Stimulated activated CD8-positive, alpha-beta memory T cell treated with anti-CD3 and anti-CD28 coated beads, Interleukin-2, amount 100 ng/mL, for 48 hours (primary cell): ENCODE results near the gene FAAH.

ENCODE experiments used
- DNase-seq, 2 donors: peaks; one replicate each; pipeline ENCODE4 v3.0.0-alpha.2; 2020; ENCODE audit warnings: low read depth in 2 of 2

Gene FAAH

GRCh38 chr1:46422261-46422871, 28.2 kb downstream of the FAAH start:
- no peak for DNase-seq

- DNase-seq = no peak
Measured at GRCh38 chr1:46423574-46424240, 29.6 kb downstream of the FAAH start.

GRCh38 chr1:46424730-46425129, 30.6 kb downstream of the FAAH start:
- no peak for DNase-seq

- no peak for DNase-seq
Measured at GRCh38 chr1:46425726-46426125, 31.6 kb downstream of the FAAH start.

DNA sequence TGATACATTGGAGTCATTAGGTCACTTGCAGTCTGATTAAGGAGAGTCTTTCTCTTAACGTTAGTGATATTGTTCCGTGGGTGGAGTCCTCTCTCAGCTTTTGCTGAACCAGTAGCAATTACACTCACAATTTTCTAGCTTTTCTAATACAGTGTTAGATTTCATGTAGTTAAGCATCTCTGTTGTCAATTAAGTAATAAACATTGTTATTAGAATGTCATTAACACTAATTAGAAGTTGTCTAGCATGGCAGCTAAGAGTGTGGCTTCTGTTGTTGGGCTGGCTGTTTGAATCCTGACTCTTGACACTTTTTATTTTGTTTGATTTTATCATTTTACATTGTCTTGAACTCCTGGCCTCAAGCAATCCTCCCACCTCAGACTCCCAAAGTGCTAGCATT, 33.4 kb downstream of the FAAH start:
- DNase-seq = no peak

- no peak for DNase-seq
Measured at GRCh38 chr1:46429436-46429835, 35.3 kb downstream of the FAAH start.

DNA sequence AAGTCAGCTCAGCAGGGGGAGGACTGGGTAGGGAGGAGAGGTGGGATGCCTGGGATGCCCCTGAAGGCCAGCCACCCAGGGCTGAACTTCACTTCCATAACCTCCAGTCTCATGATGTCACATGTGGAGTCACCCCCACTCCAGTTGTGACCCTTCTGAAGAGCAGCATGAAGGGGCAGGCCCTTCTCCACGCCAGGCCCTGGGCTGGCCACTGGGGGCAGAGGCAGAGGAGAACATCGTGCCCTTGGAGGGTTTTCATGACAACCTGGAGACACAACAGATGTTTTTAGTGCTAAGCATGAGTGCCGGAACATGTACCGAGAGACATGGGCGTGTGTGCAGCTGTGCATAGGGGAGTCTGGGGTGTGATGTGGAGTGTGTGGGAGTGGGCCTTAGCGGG, 37.6 kb downstream of the FAAH start:
- no peak for DNase-seq

- no peak for DNase-seq
Measured at GRCh38 chr1:46432781-46433327, 38.7 kb downstream of the FAAH start.

GRCh38 chr1:46434358-46434757, 40.2 kb downstream of the FAAH start:
- no peak for DNase-seq

DNA sequence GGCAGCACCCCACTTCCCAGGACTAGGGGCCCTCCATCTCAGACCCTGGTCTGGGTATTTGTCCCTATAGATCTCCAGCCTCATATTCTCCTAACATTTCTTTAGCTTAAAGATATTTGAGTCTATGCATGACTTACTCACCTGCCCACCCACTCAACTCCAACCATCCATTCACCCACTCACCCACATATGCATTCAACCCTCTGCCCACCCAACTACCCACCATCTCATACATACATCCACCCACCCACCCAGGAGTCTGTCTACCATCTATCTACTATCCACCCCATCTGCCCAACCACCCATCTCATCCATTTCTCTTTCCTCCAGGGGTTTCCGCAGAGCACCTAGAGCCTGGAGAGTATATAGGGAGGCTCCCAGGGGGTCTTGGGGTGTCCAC, 42.7 kb downstream of the FAAH start:
- no peak for DNase-seq

- no peak for DNase-seq
Measured at GRCh38 chr1:46437723-46438122, 43.6 kb downstream of the FAAH start.

DNA sequence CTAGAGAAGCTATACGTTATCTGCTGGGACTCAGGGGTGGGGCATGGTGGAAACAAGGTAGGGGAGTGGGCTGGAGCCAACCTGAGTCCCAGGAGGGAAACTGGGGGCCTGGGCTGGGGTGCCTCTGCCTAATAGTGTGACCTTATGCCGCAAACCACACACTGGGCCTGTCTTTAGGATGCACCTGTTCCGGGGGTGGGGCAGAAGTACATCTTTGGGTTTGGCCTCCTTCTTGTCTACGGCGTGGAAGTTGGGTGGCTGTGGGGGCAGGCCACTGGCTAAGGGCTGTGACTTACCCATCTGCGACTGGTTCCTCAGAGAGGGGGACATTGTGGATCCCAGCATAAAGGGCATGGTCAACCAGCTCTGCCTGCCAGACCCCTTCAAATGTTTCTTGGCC, 44.2 kb downstream of the FAAH start:
- no peak for DNase-seq

- no peak for DNase-seq
Measured at GRCh38 chr1:46440478-46440877, 46.4 kb downstream of the FAAH start.

GRCh38 chr1:46442317-46443161, 48.4 kb downstream of the FAAH start:
- peak; percentile 54 to 73 for DNase-seq

DNA sequence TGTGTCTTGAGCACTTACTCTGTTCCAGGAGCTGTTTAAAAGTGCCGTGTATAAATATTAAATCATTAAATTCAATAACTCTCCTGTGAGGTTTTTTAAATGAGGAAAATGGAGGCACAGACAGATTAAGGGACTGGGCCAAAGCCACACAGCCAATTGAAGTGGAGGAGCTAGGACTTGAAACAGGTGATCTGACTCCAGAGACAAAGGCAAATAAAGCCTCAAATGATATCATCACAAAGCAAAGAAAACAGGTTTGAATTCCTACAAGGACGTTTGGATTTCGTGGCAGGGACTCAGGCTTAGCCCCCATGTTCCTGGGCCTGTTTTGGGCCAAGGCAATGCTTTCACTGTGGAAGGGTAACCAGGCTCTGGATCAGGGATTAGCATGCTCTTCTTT, 50.3 kb downstream of the FAAH start:
- no peak for DNase-seq

GRCh38 chr1:46445773-46446256, 51.7 kb downstream of the FAAH start:
- DNase-seq = no peak

- peak; percentile 70 to 74 for DNase-seq
Measured at GRCh38 chr1:46446646-46447498, 52.8 kb downstream of the FAAH start.

DNA sequence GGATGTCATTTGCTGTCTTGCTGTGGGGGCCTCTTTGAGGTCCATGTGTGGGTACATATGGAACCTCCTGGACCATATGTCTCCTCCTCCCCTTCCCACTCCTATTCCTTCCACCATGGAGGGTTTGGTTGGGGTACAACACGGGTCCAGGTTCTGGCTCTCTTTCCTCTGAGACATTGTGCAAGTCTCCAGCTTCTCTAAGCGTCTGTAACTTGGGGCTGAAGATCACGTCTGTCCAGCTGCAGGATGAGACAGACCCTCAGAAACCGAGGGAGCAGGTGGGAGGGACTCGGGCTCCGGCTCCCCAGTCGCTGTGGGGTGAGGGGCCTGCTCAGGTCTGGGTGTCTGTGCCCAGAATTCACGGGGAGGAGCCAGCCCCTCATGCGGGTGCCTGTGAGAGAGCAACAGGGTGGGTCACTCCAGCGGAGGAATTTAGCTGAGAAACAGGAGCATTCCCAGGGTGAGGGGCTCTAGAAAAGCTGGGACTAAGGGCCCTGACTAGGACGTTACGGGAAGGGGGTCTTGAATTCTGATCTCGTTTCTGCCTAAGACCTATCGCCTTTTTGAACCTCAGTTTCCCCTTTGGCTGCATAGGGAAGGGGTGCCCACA, 53.5 kb downstream of the FAAH start:
- DNase-seq = no peak

DNA sequence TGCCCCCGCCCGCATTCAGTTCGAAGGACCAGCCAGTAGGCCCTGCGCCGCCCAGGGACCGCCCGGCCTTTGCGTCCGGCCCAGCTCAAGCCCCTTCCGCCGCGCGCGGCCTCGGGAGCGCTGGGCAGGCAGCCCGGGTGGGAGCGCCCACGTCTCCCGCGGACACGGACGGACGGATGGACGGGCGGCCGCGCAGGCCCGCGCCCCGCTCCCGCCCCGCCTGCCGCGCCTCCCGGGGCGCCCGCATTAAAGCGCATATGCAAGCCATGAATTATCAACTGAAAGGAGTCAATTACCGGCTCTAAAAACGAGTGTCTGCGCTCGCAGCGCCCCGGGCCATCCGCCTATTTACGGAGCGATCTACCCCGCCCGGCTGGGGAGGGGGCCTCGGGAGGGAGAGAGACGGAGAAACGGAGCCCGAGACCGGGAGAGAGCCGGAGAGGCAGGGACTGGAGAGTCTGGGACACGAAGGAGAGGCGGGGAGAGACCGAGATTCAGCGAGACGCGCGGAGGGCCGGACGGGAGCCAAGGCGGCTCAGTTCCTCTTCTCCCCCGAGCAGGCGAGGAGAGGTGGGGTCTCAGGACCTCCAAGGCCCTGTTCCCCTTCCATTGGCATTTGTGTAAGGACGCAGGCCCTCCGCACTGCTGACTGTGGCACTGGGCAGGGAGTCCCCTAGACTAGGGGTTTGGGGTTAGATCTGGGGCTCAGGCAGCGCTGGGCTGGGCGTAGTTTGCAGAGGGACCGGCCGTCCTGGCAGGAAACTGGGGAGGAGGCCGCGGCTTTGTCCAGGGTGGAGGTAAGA, 54.2 kb downstream of the FAAH start:
- DNase-seq = no peak
